ENCODE measurements around the gene PLAU.

PLAU gene

DNA sequence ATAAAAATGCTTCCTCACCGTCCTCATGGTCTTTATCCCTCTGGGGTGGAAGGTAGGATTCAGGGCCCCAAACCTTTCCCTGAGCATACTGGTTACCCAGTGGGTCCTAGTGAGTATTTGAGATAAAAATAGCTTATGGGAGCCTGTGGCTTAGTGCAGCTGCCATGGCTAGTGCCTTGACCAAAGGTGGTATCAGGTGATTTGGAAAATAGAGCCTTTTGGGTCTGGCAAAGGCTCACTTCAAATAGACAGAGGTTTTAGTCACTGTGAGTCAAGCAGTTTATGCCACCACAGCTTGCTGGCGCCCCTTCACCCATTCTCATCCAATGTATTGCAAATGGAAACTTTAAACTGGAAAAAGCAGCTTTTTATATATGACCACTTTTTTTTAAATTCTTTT, 30.4 kb downstream of the PLAU start:
- ChIA-PET POLR2A (no interaction called here), CTCF (interaction anchor here (0.6 to 24.1 kb wide), 55 partner anchors 11 to 1294 kb away, joined by 3 to 566 read pairs (median 5); partner anchors contain the start of genes CAMK2G, COMTD1 and PLAU)
- TF ChIP-seq, protein P1, sequence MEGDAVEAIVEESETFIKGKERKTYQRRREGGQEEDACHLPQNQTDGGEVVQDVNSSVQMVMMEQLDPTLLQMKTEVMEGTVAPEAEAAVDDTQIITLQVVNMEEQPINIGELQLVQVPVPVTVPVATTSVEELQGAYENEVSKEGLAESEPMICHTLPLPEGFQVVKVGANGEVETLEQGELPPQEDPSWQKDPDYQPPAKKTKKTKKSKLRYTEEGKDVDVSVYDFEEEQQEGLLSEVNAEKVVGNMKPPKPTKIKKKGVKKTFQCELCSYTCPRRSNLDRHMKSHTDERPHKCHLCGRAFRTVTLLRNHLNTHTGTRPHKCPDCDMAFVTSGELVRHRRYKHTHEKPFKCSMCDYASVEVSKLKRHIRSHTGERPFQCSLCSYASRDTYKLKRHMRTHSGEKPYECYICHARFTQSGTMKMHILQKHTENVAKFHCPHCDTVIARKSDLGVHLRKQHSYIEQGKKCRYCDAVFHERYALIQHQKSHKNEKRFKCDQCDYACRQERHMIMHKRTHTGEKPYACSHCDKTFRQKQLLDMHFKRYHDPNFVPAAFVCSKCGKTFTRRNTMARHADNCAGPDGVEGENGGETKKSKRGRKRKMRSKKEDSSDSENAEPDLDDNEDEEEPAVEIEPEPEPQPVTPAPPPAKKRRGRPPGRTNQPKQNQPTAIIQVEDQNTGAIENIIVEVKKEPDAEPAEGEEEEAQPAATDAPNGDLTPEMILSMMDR (IDR thresholded peaks at IDR 0.05; ENCODE audit: control extremely low read depth, extremely low read depth, low read depth, missing control alignments), result no peak
- DNase-seq (ENCODE audit: extremely low spot score), result no peak

DNA sequence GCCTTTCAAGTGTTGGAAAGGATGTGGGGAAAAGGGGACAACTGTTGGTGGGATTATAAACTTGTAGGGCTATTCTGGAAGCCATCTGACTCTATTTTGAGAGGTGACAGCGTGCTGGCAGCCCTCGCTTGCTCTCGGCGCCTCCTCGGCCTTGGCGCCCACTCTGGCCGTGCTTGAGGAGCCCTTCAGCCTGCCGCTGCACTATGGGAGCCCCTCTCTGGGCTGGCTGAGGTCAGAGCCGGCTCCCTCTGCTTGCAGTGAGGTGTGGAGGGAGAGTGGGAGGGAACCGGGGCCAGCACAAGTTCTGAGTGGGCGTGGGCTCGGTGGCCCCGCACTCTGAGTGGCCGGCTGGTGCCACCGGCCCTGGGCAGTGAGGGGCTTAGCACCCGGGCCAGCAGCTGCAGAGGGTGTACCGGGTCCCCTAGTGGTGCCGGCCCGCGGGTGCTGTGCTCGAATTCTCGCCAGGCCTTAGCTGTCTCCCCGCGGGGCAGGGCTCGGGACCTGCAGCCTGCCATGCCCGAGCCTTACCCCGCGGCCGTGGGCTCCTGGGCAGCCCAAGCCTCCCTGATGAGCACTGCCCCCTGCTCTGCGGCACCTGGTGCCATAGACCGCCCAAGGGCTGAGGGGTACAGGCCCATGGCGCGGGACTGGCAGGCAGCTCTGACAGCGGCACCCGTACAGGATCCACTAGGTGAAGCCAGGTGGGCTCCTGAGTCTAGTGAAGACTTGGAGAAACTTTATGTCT, 33.6 kb downstream of the PLAU start:
- CTCF ChIA-PET, result interaction anchor here (1.1 to 24.1 kb wide), 7 partner anchors 9 to 159 kb away, joined by 3 to 566 read pairs (median 5); partner anchors contain the start of gene CAMK2G
- TF ChIP-seq, protein P1 (IDR thresholded peaks at IDR 0.05; ENCODE audit: control extremely low read depth, extremely low read depth, low read depth, missing control alignments), result no peak
- POLR2A ChIA-PET, result no interaction called here
- no peak for DNase-seq (ENCODE audit: extremely low spot score)

DNA sequence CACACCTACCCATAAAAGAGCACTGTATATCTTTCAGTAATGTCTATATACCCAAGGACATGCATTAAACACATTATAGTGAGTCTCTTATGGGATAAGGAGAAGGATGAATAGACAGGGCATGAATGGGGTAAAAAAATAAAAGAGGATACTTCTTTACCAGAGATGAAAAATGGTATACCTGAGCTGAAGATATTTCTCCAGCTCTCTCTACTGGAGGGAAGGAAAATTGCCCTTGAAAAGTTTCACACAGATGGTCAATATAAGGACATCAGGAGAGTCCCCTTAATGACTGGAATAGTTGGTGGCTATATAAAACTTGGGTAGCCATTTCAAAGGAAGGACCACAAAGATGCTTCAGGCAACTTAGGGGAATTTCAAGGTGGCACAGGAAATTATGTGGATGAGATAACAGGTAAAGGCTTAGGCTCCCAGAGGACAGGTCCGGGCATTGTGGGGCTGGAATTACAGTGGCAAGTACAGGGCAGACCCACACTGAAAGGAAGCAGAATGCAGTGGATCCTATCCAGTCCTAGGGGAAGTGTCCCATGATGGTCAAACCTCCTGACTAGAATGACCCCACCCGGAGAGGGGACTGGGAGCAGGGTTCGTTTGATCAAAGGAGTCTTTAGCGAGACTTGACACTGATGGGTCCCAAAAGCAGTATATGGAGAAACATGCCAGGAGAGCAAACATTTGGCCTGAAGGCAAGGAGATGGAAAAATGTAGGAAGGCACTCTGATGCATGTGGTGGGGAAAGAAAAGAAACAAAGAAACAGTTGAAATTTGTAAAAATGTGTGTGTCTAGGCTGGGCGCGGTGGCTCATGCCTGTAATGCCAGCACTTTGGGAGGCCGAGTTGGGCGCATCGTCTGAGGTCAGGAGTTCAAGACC, 35.6 kb downstream of the PLAU start:
- TF ChIP-seq, protein P1 (IDR thresholded peaks at IDR 0.05; ENCODE audit: control extremely low read depth, extremely low read depth, low read depth, missing control alignments), result no peak
- DNase-seq (ENCODE audit: extremely low spot score), result no peak
- ChIA-PET CTCF (interaction anchor here (1.0 to 24.1 kb wide), 4 partner anchors 10 to 63 kb away, joined by 3 to 566 read pairs (median 8); partner anchors contain the start of gene CAMK2G), POLR2A (no interaction called here)

DNA sequence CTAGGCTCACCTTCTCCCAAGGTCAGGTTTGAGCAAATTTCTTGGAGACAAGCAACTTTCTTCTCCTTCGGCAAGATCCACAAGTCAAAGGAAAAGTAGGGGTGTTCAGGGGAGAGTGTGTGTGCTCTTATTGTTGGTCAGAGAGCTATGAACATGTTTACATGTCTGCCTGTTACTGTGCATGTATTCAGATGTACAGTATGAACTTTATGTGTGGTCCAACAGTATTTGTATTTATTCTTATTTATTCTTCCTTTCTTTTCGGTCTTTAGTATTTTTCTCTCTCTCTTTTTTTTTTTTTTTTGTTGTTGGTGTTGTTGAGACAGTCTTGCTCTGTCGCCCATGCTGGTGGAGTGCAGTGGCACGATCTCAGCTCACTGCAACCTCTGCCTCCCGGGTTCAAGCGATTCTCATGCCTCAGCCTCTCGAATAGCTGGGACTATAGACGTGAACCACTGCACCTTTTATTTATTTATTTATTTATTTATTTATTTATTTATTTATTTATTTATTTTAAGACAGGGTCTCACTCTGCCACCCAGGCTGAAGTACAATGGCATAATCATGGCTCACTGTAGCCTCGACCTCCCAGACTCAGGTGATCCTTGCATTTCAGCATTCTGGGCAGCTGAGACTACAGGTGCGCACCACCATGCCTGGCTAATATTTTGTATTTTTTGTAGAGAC, 38.2 kb downstream of the PLAU start:
- TF ChIP-seq, protein P1 (IDR thresholded peaks at IDR 0.05; ENCODE audit: control extremely low read depth, extremely low read depth, low read depth, missing control alignments), result no peak
- no peak for DNase-seq (ENCODE audit: extremely low spot score)
- CTCF ChIA-PET, result interaction anchor here (1.0 to 24.1 kb wide), 2 partner anchors 9 to 66 kb away, joined by 5 to 566 read pairs; partner anchors contain the start of gene CAMK2G
- POLR2A ChIA-PET, result interaction anchor here (0.7 kb wide), 1 partner anchor 932 kb away, joined by 5 read pairs; no protein-coding TSS in a partner anchor

DNA sequence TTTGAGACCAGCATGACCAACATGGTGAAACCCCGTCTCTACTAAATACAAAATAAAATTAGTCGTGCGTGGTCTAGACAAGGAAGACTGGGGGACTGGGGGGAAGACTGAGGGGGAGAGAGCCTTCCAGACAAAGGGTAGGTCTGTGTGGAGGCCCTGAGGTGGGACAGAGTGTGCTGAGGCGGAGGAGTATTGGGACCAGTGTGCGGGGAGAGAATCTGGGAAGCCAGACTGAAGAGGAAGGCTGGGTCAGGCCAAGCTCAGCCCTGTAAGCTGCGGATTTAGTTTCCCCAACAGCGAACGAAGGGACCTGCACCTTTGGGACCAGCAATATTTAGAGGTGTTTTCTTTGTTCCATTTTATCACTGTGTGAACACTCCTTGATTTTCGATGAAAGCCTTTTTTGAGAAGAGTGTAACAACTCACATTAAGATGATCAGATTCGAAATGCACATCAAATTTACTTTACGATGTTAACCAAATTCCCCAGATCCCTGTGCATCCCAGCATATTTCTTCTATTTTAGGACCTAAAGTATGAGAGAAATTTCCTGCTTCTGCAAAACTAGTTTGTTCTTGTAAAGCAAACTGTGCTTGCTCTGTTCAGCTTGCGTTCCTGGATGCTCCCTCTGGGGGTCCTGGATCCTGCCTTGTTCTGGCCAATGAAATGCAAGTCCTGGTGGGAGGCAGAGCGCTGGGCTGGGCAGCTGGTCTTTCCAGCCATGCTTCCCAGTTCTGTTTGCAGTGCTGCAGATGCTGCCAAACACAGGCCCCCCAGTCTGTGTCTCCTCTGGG, 39.4 kb downstream of the PLAU start:
- POLR2A ChIA-PET, result no interaction called here
- no peak for DNase-seq (ENCODE audit: extremely low spot score)
- CTCF ChIA-PET, result interaction anchor here (4.8 kb wide), 1 partner anchor 9 kb away, joined by 32 read pairs; no protein-coding TSS in a partner anchor
- TF ChIP-seq, protein P1 (IDR thresholded peaks at IDR 0.05; ENCODE audit: control extremely low read depth, extremely low read depth, low read depth, missing control alignments), result no peak
